ENCODE data around the gene FMN2.
"Not testable (repeated sequence)": the region's sequence is repeated elsewhere in the genome, so short reads cannot be mapped to it uniquely, and the experiment has no call there.

FMN2 gene

GRCh38 chr1:240171907-240172306 lies 80.2 kb downstream of the FMN2 start:
- TF ChIP-seq, protein P1, sequence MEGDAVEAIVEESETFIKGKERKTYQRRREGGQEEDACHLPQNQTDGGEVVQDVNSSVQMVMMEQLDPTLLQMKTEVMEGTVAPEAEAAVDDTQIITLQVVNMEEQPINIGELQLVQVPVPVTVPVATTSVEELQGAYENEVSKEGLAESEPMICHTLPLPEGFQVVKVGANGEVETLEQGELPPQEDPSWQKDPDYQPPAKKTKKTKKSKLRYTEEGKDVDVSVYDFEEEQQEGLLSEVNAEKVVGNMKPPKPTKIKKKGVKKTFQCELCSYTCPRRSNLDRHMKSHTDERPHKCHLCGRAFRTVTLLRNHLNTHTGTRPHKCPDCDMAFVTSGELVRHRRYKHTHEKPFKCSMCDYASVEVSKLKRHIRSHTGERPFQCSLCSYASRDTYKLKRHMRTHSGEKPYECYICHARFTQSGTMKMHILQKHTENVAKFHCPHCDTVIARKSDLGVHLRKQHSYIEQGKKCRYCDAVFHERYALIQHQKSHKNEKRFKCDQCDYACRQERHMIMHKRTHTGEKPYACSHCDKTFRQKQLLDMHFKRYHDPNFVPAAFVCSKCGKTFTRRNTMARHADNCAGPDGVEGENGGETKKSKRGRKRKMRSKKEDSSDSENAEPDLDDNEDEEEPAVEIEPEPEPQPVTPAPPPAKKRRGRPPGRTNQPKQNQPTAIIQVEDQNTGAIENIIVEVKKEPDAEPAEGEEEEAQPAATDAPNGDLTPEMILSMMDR (IDR thresholded peaks at IDR 0.05; ENCODE audit: control insufficient read depth, extremely low read depth, insufficient read depth) = no peak

GRCh38 chr1:240173836-240174235 lies 82.2 kb downstream of the FMN2 start:
- H3K4me3 ChIP-seq (ENCODE audit: low read depth, low read length) = no peak overlapping the region
- TF ChIP-seq, protein P1 (IDR thresholded peaks at IDR 0.05; ENCODE audit: control insufficient read depth, extremely low read depth, insufficient read depth) = no peak
- no peak for DNase-seq (ENCODE audit: low read depth)

More at GRCh38 chr1:240171907-240172306, 80.2 kb downstream of the FMN2 start:
- DNase-seq (ENCODE audit: low read depth) = no peak
- H3K4me3 ChIP-seq (ENCODE audit: low read depth, low read length) = no peak overlapping the region

DNA sequence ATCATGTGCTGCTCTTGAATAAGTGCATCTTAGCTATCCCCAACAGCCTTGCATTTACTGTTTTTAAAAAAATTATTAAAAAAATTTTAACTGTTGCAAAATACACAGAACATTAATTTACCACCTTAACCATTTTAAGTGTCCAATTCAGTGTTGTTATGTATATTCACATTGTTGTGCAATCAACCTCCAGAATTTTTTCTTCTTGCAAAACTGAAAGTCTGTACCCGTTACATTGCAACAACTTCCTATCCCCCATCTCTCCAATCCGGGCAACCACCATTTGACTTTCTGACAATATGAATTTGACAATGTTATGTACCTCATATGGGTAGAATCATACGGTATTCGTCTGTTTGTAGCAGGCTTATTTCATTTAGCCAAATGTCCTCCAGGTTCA lies 83.1 kb downstream of the FMN2 start:
- no peak for DNase-seq (ENCODE audit: low read depth)
- TF ChIP-seq, protein P1 (IDR thresholded peaks at IDR 0.05; ENCODE audit: control insufficient read depth, extremely low read depth, insufficient read depth) = no peak
- no peak overlapping the region for H3K4me3 ChIP-seq (ENCODE audit: low read depth, low read length)

DNA sequence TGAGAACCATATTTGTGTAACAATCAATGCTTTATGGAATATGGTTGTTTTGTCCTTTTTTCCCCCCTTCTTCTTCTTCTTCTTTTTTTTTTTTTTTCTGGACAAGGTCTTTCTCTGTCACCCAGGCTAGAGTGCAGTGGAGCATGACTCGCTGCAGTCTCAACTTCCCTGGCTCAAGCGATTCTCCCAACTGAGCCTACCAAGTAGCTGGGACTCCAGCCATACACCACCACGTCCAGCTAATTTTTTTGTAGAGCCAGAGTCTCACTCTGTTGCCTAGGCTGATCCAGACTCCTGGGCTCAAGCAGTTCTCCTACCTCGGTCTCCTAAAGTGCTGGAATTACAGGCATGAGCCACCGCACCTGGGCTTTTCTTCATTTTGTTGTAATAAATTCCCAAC lies 86.7 kb downstream of the FMN2 start:
- no peak overlapping the region for H3K4me3 ChIP-seq (ENCODE audit: low read depth, low read length)
- no peak for DNase-seq (ENCODE audit: low read depth)
- TF ChIP-seq, protein P1 (IDR thresholded peaks at IDR 0.05; ENCODE audit: control insufficient read depth, extremely low read depth, insufficient read depth) = no peak

DNA sequence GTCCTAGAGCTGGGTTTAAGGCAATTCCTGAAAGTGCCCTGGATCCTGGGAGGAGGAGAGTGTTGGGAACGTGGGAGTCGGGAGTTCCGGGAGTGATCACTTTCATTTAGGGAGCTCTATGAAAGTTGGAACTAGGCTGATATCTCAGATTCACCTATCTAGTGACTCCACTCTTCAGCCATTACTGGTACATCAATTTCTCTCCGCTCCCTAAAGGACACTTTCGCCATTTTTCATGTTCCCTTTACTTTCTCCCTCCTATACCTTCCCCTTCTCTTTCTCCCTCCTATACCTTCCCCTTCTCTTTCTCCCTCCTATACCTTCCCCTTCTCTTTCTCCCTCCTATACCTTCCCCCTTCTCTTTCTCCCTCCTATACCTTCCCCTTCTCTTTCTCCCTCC lies 93.0 kb downstream of the FMN2 start:
- DNase-seq (ENCODE audit: low read depth); H3K4me3 ChIP-seq (ENCODE audit: low read depth, low read length): not testable (repeated sequence)

- TF ChIP-seq, protein P1 (IDR thresholded peaks at IDR 0.05; ENCODE audit: control insufficient read depth, extremely low read depth, insufficient read depth) = no peak
- DNase-seq (ENCODE audit: low read depth) = no peak
These were observed 96.5 kb downstream of the FMN2 start for GRCh38 chr1:240188139-240188538.

GRCh38 chr1:240189386-240189989 lies 97.8 kb downstream of the FMN2 start:
- TF ChIP-seq, protein P1 (IDR thresholded peaks at IDR 0.05; ENCODE audit: control insufficient read depth, extremely low read depth, insufficient read depth) = peak; percentile 66
- H3K4me3 ChIP-seq (ENCODE audit: low read depth, low read length) = no peak overlapping the region
- peak; percentile 13 for DNase-seq (ENCODE audit: low read depth)

More at GRCh38 chr1:240188139-240188538, 96.5 kb downstream of the FMN2 start:
- no peak overlapping the region for H3K4me3 ChIP-seq (ENCODE audit: low read depth, low read length)

Measured in LNCaP clone FGC (cell line).